Kidney epithelial cell (primary cell): Measurements from ENCODE around the gene SLC37A2. TPM values are rescaled to one million over a fixed set of nuclear protein-coding genes. Genes with fewer than 3 reads are reported as not detected.

Experiments
- DNase-seq: peaks from one replicate; pipeline ENCODE4 v3.0.0-alpha.2; 2010; ENCODE audit warnings: low read depth
- H3K27me3 ChIP-seq: 2 replicates; pipeline ENCODE4 v1.6.0; 2011; ENCODE audit warnings: low read length; ENCODE audit not compliant: control insufficient read depth, insufficient read depth
- H3K36me3 ChIP-seq: 2 replicates; pipeline ENCODE4 v1.5.1; 2011; ENCODE audit warnings: low read length; ENCODE audit not compliant: control insufficient read depth, insufficient read depth
- H3K4me3 ChIP-seq: 2 replicates; pipeline ENCODE4 v1.5.1; 2011; ENCODE audit warnings: low read depth, mild to moderate bottlenecking, control low read depth, low read length
- total RNA-seq: library from RNA; depleted of rRNA; stranded (reverse); fragments of >200 nt; gene quantifications from 2 replicates; pipeline ENCODE4 v1.2.3, GENCODE V29; 2015
- TF ChIP-seq, protein P1 (sequence below): IDR thresholded peaks from 2 replicates; pipeline ENCODE4 v1.5.1; 2011; ENCODE audit warnings: mild to moderate bottlenecking, moderate library complexity, low read length, control low read depth, inconsistent platforms; ENCODE audit not compliant: insufficient read depth, poor library complexity, severe bottlenecking

The SLC37A2 gene
- total RNA-seq, 1 donor from 2014 or later, result 1.8 TPM

DNA sequence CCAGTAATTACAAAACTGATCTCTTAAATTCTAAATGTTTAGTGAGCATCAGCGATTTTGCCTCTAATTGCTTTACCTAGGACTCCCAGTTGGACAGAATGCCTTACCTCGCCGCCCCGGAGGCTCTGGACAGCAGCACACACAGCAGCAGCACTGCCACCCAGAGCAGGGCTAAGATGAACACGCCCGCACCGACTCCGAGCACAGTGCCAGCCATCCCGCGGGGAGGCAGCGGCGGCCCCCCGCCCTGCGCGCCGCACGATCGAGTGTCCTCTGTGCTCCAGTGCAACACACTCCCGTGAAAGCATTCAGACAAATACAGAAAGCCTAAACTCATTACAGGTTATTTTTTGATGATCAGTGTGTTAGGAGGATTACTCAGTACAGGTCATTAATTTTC, 38.9 kb downstream of the SLC37A2 start:
- TF ChIP-seq, protein P1, sequence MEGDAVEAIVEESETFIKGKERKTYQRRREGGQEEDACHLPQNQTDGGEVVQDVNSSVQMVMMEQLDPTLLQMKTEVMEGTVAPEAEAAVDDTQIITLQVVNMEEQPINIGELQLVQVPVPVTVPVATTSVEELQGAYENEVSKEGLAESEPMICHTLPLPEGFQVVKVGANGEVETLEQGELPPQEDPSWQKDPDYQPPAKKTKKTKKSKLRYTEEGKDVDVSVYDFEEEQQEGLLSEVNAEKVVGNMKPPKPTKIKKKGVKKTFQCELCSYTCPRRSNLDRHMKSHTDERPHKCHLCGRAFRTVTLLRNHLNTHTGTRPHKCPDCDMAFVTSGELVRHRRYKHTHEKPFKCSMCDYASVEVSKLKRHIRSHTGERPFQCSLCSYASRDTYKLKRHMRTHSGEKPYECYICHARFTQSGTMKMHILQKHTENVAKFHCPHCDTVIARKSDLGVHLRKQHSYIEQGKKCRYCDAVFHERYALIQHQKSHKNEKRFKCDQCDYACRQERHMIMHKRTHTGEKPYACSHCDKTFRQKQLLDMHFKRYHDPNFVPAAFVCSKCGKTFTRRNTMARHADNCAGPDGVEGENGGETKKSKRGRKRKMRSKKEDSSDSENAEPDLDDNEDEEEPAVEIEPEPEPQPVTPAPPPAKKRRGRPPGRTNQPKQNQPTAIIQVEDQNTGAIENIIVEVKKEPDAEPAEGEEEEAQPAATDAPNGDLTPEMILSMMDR, result no peak
- Histone ChIP-seq H3K4me3 (no peak overlapping the region), H3K27me3 (no peaks in the 10 kb centered on the region), H3K36me3 (no peaks in the 10 kb centered on the region)
- no peak for DNase-seq

- H3K27me3 ChIP-seq, result no peaks in the 10 kb centered on the region
- TF ChIP-seq, protein P1, result no peak
- H3K4me3 ChIP-seq, result no peak overlapping the region
- no peaks in the 10 kb centered on the region for H3K36me3 ChIP-seq
- DNase-seq, result no peak
Measured at GRCh38 chr11:125102510-125102909, 39.4 kb downstream of the SLC37A2 start.

GRCh38 chr11:125105926-125106325, 42.8 kb downstream of the SLC37A2 start:
- no peaks in the 10 kb centered on the region for H3K36me3 ChIP-seq

GRCh38 chr11:125108469-125108868, 45.4 kb downstream of the SLC37A2 start:
- H3K27me3 ChIP-seq, result no peaks in the 10 kb centered on the region
- TF ChIP-seq, protein P1, result no peak
- no peak for DNase-seq
- H3K36me3 ChIP-seq, result no peaks in the 10 kb centered on the region
- no peak overlapping the region for H3K4me3 ChIP-seq

More at GRCh38 chr11:125105926-125106325, 42.8 kb downstream of the SLC37A2 start:
- Histone ChIP-seq H3K4me3 (no peak overlapping the region), H3K27me3 (no peaks in the 10 kb centered on the region)
- TF ChIP-seq, protein P1, result no peak
- no peak for DNase-seq

DNA sequence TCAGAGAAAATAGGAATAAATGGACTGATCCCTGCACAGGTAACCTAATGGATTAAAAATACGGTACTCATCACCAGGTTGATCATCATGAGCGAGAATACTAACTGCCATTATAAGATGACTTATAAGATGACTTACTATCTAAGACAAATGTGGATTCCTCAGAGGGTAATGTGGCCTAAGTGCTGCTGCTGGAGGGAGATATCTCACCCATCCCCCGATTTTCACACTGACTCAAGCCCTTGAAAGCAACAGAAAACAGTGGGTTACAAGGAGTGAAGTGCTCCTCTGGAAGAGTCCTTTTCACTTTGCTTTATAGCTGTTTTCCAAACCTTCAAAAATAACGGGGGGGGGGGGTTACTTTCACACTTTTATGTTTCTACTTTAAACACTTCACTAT, 47.4 kb downstream of the SLC37A2 start:
- no peaks in the 10 kb centered on the region for H3K27me3 ChIP-seq
- peak overlapping the region; percentile 82 for H3K4me3 ChIP-seq
- DNase-seq, result no peak
- TF ChIP-seq, protein P1, result no peak
- H3K36me3 ChIP-seq, result no peaks in the 10 kb centered on the region

DNA sequence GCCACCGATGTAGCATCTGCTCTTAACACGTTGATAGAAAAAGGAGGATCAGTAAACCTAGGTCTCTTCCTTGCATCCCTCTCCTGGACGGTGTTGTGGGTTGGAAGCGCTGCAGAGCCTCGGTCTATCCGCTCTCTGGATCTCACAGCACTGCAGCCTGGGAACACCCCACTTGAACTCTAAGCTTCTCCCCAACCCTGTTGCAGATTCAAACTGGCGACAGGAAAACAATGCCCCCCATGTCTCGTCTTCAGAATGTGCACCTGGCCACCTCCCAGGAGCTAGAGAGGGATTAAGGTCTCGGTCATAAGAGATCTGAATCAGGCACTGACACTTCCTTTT, 47.9 kb downstream of the SLC37A2 start:
- DNase-seq, result no peak
- H3K4me3 ChIP-seq, result peak overlapping the region; percentile 82
- H3K27me3 ChIP-seq, result no peaks in the 10 kb centered on the region
- H3K36me3 ChIP-seq, result no peaks in the 10 kb centered on the region
- TF ChIP-seq, protein P1, result no peak
